Breast epithelium (tissue), 3 donors: Measurements from ENCODE around the gene HCK.

ENCODE experiments used
- CTCF ChIP-seq, 3 donors: fragments of 450-650 bp; IDR thresholded peaks; one replicate each; pipeline ENCODE4 v1.5.1; 2016 to 2017; ENCODE audit warnings: antibody characterized with exemption in 3 of 3, mild to moderate bottlenecking in 3 of 3, moderate library complexity in 3 of 3
- POLR2A ChIP-seq: fragments of 450-650 bp; IDR thresholded peaks from one replicate; pipeline ENCODE4 v1.6.1; 2016; ENCODE audit warnings: antibody characterized with exemption, mild to moderate bottlenecking, moderate library complexity

- no peak for TF ChIP-seq CTCF (IDR thresholded peaks at IDR 0.05)
- no peak for TF ChIP-seq POLR2A
Measured at GRCh38 chr20:32072168-32072750, 20.2 kb downstream of the HCK start.
